Liver (tissue), 9 donors: ENCODE results near the gene B9D1. TPM values are rescaled to one million over a fixed set of nuclear protein-coding genes. Genes with fewer than 3 reads are reported as not detected.

Source experiments
- DNase-seq: peaks from one replicate; pipeline ENCODE4 v3.0.0-alpha.2; 2017; ENCODE audit warnings: low spot score
- H3K27ac ChIP-seq, 2 donors: one replicate each; pipeline ENCODE4 v1.7.0; 2013; ENCODE audit warnings: inconsistent platforms in 2 of 2, low read length in 2 of 2, control low read depth in 1 of 2, low read depth in 1 of 2, mild to moderate bottlenecking in 1 of 2
- H3K27me3 ChIP-seq, 4 donors: one replicate each; pipeline versions ENCODE4 v1.6.1 to v1.7.0; 2013; ENCODE audit warnings: low read length in 3 of 4, inconsistent platforms in 1 of 4, mild to moderate bottlenecking in 1 of 4, moderate library complexity in 1 of 4; ENCODE audit not compliant: control insufficient read depth in 4 of 4, insufficient read depth in 4 of 4
- H3K36me3 ChIP-seq, 4 donors: one replicate each; pipeline versions ENCODE4 v1.6.1 to v1.7.0; 2013; ENCODE audit warnings: low read length in 3 of 4, mild to moderate bottlenecking in 3 of 4, low read depth in 1 of 4, moderate library complexity in 1 of 4; ENCODE audit not compliant: control insufficient read depth in 4 of 4, insufficient read depth in 3 of 4
- H3K4me1 ChIP-seq, 4 donors: one replicate each; pipeline versions ENCODE4 v1.6.1 to v1.7.0; 2013; ENCODE audit warnings: low read length in 3 of 4, mild to moderate bottlenecking in 3 of 4, moderate library complexity in 1 of 4; ENCODE audit not compliant: control insufficient read depth in 4 of 4, insufficient read depth in 4 of 4
- H3K4me3 ChIP-seq, 3 donors: one replicate each; pipeline versions ENCODE4 v1.6.1 to v1.7.0; 2013; ENCODE audit warnings: low read length in 3 of 3, control low read depth in 1 of 3, low read depth in 1 of 3, mild to moderate bottlenecking in 1 of 3
- H3K9ac ChIP-seq, 2 donors: one replicate each; pipeline ENCODE4 v1.7.0; 2013; ENCODE audit warnings: low read length in 2 of 2, mild to moderate bottlenecking in 2 of 2, moderate library complexity in 2 of 2, control low read depth in 1 of 2, low read depth in 1 of 2
- H3K9me3 ChIP-seq, 4 donors: one replicate each; pipeline versions ENCODE4 v1.6.1 to v1.7.0; 2013; ENCODE audit warnings: low read length in 3 of 4; ENCODE audit not compliant: control insufficient read depth in 4 of 4
- ATF3 ChIP-seq: IDR thresholded peaks from 2 replicates; pipeline ENCODE4 v1.6.1; 2016; ENCODE audit warnings: antibody characterized with exemption
- CTCF ChIP-seq: fragments of 150-350 bp; IDR thresholded peaks from 2 replicates; pipeline ENCODE4 v1.5.1; 2017; ENCODE audit warnings: improper control_type of control experiment, low read depth, low read length; ENCODE audit not compliant: missing input control
- EGR1 ChIP-seq, 2 donors: IDR thresholded peaks; 2 replicates each; pipeline ENCODE4 v1.6.1; 2016 to 2018; ENCODE audit warnings: antibody characterized with exemption in 2 of 2, low read depth in 2 of 2
- FOXA1 ChIP-seq: IDR thresholded peaks from 2 replicates; pipeline ENCODE4 v1.6.1; 2016; ENCODE audit warnings: antibody characterized with exemption
- FOXA2 ChIP-seq: IDR thresholded peaks from 2 replicates; pipeline ENCODE4 v1.6.1; 2016; ENCODE audit warnings: antibody characterized with exemption
- GABPA ChIP-seq, 2 donors: IDR thresholded peaks in 1 of 2; conservative IDR thresholded peaks in 1 of 2; 2 replicates each; pipeline ENCODE4 v1.6.1; 2016; ENCODE audit warnings: antibody characterized with exemption in 2 of 2, mild to moderate bottlenecking in 1 of 2, moderate library complexity in 1 of 2
- HNF4A ChIP-seq, 2 donors: conservative IDR thresholded peaks; 2 replicates each; pipeline ENCODE4 v1.6.1; 2016; ENCODE audit warnings: antibody characterized with exemption in 2 of 2, mild to moderate bottlenecking in 2 of 2
- HNF4G ChIP-seq: IDR thresholded peaks from 2 replicates; pipeline ENCODE4 v1.6.1; 2016; ENCODE audit warnings: antibody characterized with exemption
- JUND ChIP-seq, 2 donors: IDR thresholded peaks; 2 replicates each; pipeline ENCODE4 v1.6.1; 2016; ENCODE audit warnings: antibody characterized with exemption in 2 of 2
- MAX ChIP-seq: IDR thresholded peaks from 2 replicates; pipeline ENCODE4 v1.6.1; 2016; ENCODE audit warnings: antibody characterized with exemption
- NR2F2 ChIP-seq: IDR thresholded peaks from 2 replicates; pipeline ENCODE4 v1.6.1; 2016; ENCODE audit warnings: antibody characterized with exemption
- RAD21 ChIP-seq, 2 donors: IDR thresholded peaks; 2 replicates each; pipeline ENCODE4 v1.6.1; 2016; ENCODE audit warnings: antibody characterized with exemption in 2 of 2, mild to moderate bottlenecking in 2 of 2
- REST ChIP-seq: IDR thresholded peaks from 2 replicates; pipeline ENCODE4 v1.6.1; 2016; ENCODE audit warnings: antibody characterized with exemption, mild to moderate bottlenecking
- RXRA ChIP-seq, 2 donors: IDR thresholded peaks; 2 replicates each; pipeline ENCODE4 v1.6.1; 2017 to 2018; ENCODE audit warnings: antibody characterized with exemption in 2 of 2, mild to moderate bottlenecking in 1 of 2
- SP1 ChIP-seq: IDR thresholded peaks from 2 replicates; pipeline ENCODE4 v1.6.1; 2018; ENCODE audit warnings: antibody characterized with exemption, mild to moderate bottlenecking
- TAF1 ChIP-seq: conservative IDR thresholded peaks from 2 replicates; pipeline ENCODE4 v1.6.1; 2016; ENCODE audit warnings: antibody characterized with exemption, mild to moderate bottlenecking
- YY1 ChIP-seq: IDR thresholded peaks from 2 replicates; pipeline ENCODE4 v1.6.1; 2016; ENCODE audit warnings: antibody characterized with exemption, mild to moderate bottlenecking
- ZBTB33 ChIP-seq: IDR thresholded peaks from 2 replicates; pipeline ENCODE4 v1.6.1; 2016; ENCODE audit warnings: antibody characterized with exemption
- WGBS: extraction: QIAGEN DNeasy Blood & Tissue Kit; methylation state at CpG from one replicate; pipeline ENCODE4 v1.1.7; 2013; 5-methylcytosine and 5-hydroxymethylcytosine counted together
- polyA plus RNA-seq, 2 donors: library from polyadenylated mRNA; stranded (reverse) in 1 of 2; unstranded in 1 of 2; fragments of 200-250 nt in 1 of 2; fragments of >200 nt in 1 of 2; fragmentation: Nextera tagmentation in 1 of 2; extraction: Ambion mirVana in 1 of 2; gene quantifications; one replicate each; pipeline versions ENCODE4 v1.2.1 to v1.2.3, GENCODE V29; 2013 to 2015
- total RNA-seq, 2 donors: library from RNA; depleted of rRNA; stranded (reverse); fragments of >200 nt; gene quantifications; one replicate each; pipeline ENCODE4 v1.2.3, GENCODE V29; 2014
- donor health status: healthy.
- donor health status: healthy.
- donor health status: healthy.
- donor health status: healthy.
- donor health status: healthy.

Gene B9D1
- total and polyA plus RNA-seq, 4 donors = 8.4 to 22.0 (median 10.8) TPM

GRCh38 chr17:19372866-19373504 is 10.5 kb upstream of the B9D1 start:
- H3K9me3 ChIP-seq = no peaks in the 10 kb centered on the region
- H3K9ac ChIP-seq = no peak overlapping the region
- H3K27ac ChIP-seq = no peak overlapping the region
- TF ChIP-seq CTCF (no peak), HNF4A (conservative IDR thresholded peaks at IDR 0.05) (no peak), GABPA (IDR thresholded peaks at IDR 0.05 in 1 of 2, conservative IDR thresholded peaks at IDR 0.05 in 1 of 2) (no peak)
- no peak overlapping the region for H3K4me3 ChIP-seq
- no peak for DNase-seq
- H3K36me3 ChIP-seq = no peaks in the 10 kb centered on the region
- WGBS = 83% methylated on average over 8 of the region's 8 CpGs
- H3K27me3 ChIP-seq = no peaks in the 10 kb centered on the region
- H3K4me1 ChIP-seq = peaks cover 4 to 11% (median 6%) of the 10 kb centered on the region in 4 donors

GRCh38 chr17:19372439-19372838 is 9.9 kb upstream of the B9D1 start:
- WGBS = 84% methylated on average over 12 of the region's 12 CpGs
- H3K4me3 ChIP-seq = no peak overlapping the region
- no peaks in the 10 kb centered on the region for H3K9me3 ChIP-seq
- H3K9ac ChIP-seq = no peak overlapping the region
- peaks cover 4 to 11% (median 6%) of the 10 kb centered on the region in 4 donors for H3K4me1 ChIP-seq
- H3K27me3 ChIP-seq = no peaks in the 10 kb centered on the region
- no peaks in the 10 kb centered on the region for H3K36me3 ChIP-seq
- no peak for DNase-seq
- H3K27ac ChIP-seq = no peak overlapping the region
- TF ChIP-seq RAD21 (IDR thresholded peaks at IDR 0.05) = no peak
- no peak for TF ChIP-seq TAF1
- TF ChIP-seq EGR1 (IDR thresholded peaks at IDR 0.05; ENCODE audit: low read depth in 2 of 2) = no peak
- no peak for TF ChIP-seq MAX
- no peak for TF ChIP-seq HNF4G
- no peak for TF ChIP-seq RXRA (IDR thresholded peaks at IDR 0.05)
- no peak for TF ChIP-seq REST
- TF ChIP-seq YY1 = no peak
- TF ChIP-seq GABPA (IDR thresholded peaks at IDR 0.05 in 1 of 2, conservative IDR thresholded peaks at IDR 0.05 in 1 of 2) = no peak
- TF ChIP-seq FOXA2 = no peak
- TF ChIP-seq NR2F2 = no peak
- no peak for TF ChIP-seq JUND (IDR thresholded peaks at IDR 0.05)
- TF ChIP-seq HNF4A (conservative IDR thresholded peaks at IDR 0.05) = no peak
- no peak for TF ChIP-seq FOXA1
- TF ChIP-seq ATF3 = no peak
- TF ChIP-seq SP1 = no peak
- no peak for TF ChIP-seq ZBTB33
- no peak for TF ChIP-seq CTCF
